COLO668 (cell line): ENCODE data around the gene CCDC102A.
"Not testable (repeated sequence)": the region's sequence is repeated elsewhere in the genome, so short reads cannot be mapped to it uniquely, and the experiment has no call there.

Experiments
- DNase-seq: peaks from one replicate; lab custom pipeline; 2025; ENCODE audit not compliant: unreplicated experiment; lab: John Stamatoyannopoulos, UW

The CCDC102A gene

DNA sequence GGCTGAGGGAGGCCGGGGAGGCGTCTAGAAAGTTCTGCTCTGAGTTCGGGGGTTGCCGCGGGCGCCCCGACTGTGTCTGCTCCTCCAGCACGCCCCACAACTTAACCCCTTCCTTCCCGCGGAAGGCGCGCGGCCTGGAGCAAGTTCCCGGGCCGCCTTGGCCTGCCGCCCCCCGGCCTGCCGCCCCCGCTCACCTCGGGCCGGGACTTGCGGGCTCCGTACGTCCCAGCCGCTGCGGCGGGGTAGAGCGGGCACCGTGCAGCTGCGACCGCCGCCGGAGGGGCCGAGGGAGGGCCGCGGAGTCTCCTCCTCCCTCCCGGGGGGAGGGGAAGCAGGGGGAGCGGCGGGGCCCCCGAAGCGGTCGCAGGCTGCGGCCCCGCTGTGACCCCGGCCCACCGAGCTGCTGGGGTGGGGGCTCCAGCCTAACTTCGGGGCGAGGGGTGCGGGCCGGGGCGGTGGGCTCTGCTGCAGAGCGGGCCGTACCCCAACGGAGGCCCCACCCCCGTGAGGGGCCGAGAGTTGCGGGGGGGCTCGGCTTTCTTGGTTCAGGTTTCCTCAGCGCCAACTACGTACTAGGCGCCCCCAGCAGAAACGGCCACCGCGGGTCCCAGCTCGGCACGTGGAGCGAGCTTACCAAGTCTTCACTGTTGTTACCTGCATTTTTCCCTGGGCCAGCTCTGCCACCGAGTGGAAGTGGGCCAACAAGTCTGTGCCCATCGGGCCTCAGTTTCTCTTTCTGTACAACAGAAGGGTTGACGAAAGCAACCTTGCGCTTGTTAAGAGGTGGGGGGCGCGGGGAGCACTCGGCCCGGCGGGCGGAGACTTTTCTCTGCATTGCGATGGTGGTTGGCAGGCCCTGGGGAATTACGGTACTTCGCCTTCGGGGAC lies at the start of gene CCDC102A:
TSS of gene CCDC102A (minus strand) at position 266 of the 888 bp plus-strand sequence. CDS start 7,394 bp downstream, outside the sequence.
- DNase-seq: peak; percentile 36

GRCh38 chr16:57585051-57585687 lies 48.8 kb upstream of the CCDC102A start:
- no peak for DNase-seq

GRCh38 chr16:57579361-57579665 lies 42.9 kb upstream of the CCDC102A start:
- DNase-seq: no peak

GRCh38 chr16:57578521-57579360 lies 42.4 kb upstream of the CCDC102A start:
- DNase-seq: no peak

DNA sequence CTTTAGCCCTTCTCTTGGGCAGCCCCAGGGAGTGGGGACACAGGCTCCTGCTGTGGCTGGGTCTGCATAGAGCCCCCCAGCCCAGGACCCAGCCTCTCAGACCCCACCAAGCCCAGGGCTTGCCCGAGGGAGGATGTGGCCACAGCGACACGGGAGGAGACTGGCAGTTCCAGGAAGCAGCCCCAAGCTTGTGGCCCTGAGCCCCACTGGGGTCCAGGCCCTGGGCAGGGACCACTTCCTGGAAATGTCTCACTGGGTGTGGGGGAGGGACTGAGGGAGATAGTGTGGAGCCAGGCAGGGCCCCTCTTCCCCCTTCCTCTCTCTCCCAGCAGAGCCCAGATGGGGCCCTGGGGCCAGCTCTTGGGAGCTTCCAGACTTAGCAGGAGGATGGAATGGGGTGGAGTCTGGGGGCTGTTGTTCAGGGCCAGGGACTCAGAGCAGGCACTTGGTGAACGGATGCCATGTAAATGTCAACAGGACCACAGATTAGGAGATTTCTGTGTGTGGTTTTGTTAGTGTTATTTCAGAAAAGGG lies 41.4 kb upstream of the CCDC102A start:
- no peak for DNase-seq

DNA sequence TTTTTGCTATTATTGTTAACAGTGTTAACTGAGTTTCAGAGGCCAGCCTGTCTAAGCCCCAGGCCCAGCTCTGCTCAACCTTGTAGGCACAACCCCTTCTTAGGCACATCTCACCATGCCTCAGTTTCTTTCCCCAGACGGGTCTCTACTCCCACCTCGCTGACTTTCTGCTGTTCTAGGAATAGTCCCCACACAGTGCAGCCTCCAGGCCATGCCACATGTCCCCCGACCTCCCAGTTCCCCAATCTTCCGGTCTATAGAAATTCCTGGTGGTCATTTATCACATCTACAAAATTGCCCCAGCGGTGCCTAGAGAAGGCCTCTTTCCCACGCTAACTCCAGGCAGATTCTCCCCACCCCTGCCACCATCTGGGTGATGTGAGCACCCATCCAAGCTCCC lies 40.8 kb upstream of the CCDC102A start:
- no peak for DNase-seq

DNA sequence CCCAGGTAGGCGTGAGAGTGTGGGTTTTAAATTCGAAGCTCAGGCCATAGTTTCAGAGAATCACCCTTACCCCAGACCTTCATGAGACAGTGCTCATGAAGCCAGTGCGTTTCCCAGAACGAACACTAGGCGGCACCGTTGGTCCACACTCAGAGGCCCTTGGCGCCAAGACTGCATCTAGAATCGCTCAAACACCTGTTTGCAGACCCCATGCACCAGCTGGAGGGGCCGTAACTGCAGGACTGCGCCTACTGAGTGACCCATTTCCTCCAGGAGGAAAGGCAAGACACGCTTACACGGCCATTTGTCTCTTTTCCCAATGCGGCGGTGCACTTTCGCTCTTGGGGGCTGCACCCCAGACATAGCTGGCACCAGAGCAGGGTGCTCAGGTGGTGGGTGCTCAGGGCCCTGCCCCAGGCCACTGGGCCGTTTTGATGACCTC lies 40.1 kb upstream of the CCDC102A start:
- DNase-seq: peak; percentile 69

DNA sequence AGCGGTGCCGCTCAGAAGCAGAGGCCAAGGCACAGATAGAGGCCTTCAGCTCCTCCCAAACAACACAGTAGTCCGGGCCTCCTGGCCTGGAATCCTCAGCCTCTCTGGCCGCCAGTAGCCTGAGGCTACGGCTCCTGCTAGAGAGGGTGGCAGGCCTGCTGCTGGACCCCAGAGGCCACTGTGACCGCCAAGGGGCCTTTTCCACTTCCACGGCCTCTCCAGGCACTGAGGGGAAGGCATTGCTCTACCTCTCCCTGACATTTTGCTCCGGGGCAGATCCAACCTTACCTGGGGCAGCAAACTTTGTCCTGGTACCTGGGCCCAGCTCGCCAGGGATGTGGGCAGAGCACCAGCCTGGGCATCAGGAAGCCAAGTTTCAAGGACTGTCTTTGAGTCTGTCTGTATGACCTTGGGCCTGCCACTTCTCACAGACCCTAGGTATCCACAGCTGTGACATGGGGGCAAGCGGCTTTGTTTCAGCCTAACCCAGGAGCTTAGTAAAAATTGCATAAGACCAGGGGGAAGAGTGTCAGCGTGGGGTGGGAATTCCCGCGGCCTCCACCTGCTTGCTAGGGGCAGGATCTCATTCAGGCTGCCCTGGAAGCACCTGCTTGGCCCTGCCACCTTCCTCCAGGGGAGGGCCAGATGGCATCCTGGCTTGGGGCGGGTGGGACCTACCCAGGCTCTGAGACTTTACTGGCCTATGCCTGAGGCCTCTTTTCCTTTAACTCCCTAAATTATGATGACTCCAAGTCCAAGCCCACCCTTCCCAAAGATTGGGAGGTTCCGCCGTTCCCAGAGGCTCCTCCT lies 39.3 kb upstream of the CCDC102A start:
- no peak for DNase-seq

DNA sequence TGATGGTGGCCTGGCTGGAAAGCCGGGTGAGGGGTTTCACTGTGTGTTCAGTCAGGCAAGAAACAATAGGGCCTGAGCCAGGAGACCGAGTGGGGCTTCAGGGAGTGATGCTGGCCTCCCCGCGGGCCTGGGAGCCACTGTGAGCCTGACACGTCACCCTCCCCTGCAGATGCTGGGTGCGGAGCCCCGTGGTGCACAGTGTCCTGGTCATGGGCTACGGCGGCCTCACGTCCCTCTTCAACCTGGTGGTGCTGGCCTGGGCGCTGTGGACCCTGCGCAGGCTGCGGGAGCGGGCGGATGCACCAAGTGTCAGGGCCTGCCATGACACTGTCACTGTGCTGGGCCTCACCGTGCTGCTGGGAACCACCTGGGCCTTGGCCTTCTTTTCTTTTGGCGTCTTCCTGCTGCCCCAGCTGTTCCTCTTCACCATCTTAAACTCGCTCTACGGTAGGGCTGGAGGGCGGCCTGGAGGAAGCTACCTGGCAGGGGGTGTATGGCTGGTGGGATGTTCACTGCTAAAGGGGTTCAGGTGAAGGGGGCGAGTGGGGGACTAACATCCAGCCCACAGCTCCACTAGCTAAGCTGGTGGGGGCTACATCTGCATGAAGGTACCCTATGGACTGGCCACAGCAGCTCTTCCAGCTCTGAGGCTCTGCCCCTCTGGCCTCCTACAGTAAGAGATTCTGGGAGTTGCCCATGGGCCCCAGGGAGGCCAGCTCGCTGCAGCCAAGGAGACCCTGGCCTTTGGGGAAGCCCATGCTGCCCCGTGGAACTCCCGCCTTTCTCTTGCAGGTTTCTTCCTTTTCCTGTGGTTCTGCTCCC lies 38.5 kb upstream of the CCDC102A start:
- DNase-seq: no peak

- DNase-seq: no peak
These were observed 37.7 kb upstream of the CCDC102A start for GRCh38 chr16:57574086-57574485.

DNA sequence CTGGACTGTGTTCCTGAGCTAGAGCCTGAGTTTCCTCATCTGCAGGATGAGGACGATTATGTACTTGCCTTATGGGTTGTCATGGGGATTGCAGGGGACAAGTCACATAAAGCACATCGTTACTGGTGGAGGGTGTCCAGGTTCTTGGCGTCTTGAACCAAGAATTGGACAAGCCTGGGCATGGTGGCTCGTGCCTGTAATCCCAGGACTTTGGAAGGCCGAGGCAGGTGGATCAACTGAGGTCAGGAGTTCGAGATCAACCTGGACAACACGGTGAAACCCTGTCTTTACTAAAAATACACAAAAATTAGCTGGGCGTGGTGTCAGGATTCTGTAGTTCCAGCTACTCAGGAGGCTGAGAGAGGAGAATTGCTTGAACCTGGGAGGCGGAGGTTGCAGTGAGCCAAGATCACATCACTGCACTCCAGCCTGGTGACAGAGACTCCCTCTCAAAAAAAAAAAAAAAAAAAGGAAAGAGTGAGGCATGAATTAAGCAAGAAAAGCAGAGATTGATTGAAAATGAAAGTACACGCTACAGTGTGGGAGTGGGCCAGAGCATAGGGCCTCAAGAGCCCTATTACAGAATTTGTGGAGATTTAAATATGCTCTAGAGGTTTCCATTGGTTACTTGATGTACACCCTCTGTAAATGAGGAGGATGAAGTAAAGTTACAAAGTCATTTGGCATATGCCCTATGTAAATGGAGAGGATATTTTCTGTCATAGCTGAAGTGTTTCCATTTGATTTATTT lies 36.8 kb upstream of the CCDC102A start:
- no peak for DNase-seq

- DNase-seq: no peak
These were observed 34.7 kb upstream of the CCDC102A start for GRCh38 chr16:57571098-57571497.

GRCh38 chr16:57570301-57571070 lies 34.1 kb upstream of the CCDC102A start:
- no peak for DNase-seq

DNA sequence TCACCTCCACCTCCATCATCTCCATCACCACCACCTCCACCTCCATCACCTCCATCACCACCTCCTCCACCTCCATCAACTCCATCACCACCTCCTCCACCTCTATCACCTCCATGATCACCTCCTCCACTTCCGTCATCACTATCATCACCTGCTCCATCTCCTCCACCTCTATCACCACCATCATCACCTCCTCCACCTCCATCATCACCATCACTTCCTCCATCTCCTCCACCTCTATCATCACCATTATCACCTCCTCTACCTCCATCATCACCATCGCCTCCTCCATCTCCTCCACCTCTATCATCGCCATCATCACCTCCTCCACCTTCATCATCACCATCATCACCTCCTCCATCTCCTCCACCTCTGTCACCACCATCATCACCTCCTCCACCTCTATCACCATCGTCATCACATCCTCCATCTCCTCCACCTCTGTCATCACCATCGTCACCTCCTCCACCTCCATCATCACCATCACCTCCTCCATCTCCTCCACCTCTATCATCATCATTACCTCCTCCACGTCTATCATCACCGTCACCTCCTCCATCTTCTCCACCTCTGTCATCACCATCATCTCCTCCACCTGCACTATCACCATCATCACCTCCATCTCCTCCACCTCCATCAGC lies 33.1 kb upstream of the CCDC102A start:
- DNase-seq: no peak

DNA sequence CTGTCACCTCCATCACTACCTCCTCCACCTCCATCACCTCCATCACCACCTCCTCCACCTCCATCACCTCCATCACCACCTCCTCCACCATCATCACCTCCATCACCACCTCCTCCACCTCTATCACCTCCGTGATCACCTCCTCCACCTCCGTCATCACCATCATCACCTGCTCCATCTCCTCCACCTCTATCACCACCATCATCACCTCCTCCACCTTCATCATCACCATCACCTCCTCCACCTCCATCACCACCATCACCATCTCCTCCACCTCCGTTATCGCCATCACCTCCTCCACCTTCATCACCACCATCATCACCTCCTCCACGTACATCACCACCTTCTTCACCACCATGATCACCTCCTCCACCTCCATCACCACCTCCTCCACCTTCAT lies 32.4 kb upstream of the CCDC102A start:
- not testable (repeated sequence) for DNase-seq

- DNase-seq: no peak
These were observed 31.9 kb upstream of the CCDC102A start for GRCh38 chr16:57568173-57568678.

GRCh38 chr16:57567691-57568090 lies 31.3 kb upstream of the CCDC102A start:
- DNase-seq: no peak
